Fibroblast of the aortic adventitia (primary cell): ENCODE measurements around the gene UNC5A. TPM values are rescaled to one million over a fixed set of nuclear protein-coding genes. Genes with fewer than 3 reads are reported as not detected.

Experiments
- DNase-seq: peaks from one replicate; pipeline ENCODE4 v3.0.0-alpha.2; 2010; ENCODE audit warnings: low read depth
- H3K4me3 ChIP-seq: 2 replicates; pipeline ENCODE4 v1.5.1; 2011; ENCODE audit warnings: low read depth, mild to moderate bottlenecking, control low read depth, low read length, moderate library complexity
- total RNA-seq: library from RNA; depleted of rRNA; stranded (reverse); fragments of >200 nt; gene quantifications from 2 replicates; pipeline ENCODE4 v1.2.3, GENCODE V29; 2012; ENCODE audit warnings: low replicate concordance
- TF ChIP-seq, protein P1 (sequence below): IDR thresholded peaks from 2 replicates; pipeline ENCODE4 v1.5.1; 2011; ENCODE audit warnings: mild to moderate bottlenecking, low read length, control low read depth, inconsistent platforms; ENCODE audit not compliant: insufficient read depth

UNC5A gene
- total RNA-seq, 1 donor: not detected

DNA sequence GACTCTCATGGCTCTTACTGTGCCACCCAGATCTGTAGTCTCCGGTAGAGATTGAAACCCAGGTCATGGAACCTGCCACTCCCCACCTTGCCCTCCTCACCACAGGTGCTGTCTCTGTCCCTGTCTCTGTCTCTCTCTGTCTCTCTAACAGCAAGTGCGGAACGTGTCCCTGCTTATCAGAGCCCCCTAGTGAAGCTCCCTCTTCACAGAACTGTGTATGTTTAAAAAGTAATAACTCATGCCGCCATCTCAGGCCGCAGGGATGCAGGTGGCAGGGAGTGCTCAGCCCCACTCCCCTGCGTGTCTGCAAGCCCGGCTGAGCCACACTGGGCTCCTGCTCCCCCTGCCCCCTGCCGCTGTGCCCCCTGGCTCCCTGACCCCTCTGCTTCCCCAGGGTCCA lies 43.8 kb downstream of the UNC5A start:
- DNase-seq: no peak
- no peak overlapping the region for H3K4me3 ChIP-seq
- TF ChIP-seq, protein P1, sequence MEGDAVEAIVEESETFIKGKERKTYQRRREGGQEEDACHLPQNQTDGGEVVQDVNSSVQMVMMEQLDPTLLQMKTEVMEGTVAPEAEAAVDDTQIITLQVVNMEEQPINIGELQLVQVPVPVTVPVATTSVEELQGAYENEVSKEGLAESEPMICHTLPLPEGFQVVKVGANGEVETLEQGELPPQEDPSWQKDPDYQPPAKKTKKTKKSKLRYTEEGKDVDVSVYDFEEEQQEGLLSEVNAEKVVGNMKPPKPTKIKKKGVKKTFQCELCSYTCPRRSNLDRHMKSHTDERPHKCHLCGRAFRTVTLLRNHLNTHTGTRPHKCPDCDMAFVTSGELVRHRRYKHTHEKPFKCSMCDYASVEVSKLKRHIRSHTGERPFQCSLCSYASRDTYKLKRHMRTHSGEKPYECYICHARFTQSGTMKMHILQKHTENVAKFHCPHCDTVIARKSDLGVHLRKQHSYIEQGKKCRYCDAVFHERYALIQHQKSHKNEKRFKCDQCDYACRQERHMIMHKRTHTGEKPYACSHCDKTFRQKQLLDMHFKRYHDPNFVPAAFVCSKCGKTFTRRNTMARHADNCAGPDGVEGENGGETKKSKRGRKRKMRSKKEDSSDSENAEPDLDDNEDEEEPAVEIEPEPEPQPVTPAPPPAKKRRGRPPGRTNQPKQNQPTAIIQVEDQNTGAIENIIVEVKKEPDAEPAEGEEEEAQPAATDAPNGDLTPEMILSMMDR: no peak

DNA sequence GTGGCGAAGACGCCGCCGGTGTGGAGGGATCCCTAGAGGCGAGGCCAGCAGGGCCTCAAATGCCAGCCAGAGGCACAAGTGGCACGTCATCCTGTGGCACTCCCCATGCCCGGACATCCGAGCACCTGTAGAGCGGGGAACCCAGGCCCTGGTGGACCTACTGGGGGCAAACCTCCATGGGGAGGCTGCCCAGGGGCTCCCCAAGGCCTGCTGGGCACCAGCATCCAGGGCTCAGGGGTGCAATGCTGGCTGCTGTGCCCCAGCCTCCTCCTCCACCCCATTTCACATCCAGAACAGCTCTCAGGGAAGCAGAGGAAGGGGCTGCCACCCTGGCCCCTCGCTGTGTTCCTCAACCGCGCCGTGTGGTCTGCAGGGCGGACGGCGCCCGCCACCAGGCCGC lies 45.2 kb downstream of the UNC5A start:
- H3K4me3 ChIP-seq: no peak overlapping the region
- TF ChIP-seq, protein P1: no peak
- DNase-seq: no peak

DNA sequence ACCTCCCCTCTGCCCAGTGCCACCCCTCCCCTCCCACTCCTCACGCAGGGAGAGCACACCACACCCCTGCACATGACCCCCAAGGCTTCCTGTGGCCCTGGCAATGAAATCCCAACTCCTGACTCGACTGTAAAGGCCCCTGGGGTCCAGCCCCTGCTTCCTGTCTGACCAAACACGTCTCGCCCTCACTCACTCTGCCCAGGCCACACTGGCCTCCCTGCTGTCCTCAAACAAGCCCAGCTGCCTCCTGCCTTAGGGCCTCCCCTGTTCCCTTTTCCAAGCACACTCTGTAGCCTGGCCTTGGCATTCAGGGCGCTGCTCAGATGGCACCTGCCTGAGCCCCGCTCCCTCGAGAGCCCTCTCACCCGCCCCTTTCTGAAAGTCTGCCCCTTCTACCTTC lies 46.4 kb downstream of the UNC5A start:
- no peak overlapping the region for H3K4me3 ChIP-seq
- TF ChIP-seq, protein P1: no peak
- DNase-seq: no peak

DNA sequence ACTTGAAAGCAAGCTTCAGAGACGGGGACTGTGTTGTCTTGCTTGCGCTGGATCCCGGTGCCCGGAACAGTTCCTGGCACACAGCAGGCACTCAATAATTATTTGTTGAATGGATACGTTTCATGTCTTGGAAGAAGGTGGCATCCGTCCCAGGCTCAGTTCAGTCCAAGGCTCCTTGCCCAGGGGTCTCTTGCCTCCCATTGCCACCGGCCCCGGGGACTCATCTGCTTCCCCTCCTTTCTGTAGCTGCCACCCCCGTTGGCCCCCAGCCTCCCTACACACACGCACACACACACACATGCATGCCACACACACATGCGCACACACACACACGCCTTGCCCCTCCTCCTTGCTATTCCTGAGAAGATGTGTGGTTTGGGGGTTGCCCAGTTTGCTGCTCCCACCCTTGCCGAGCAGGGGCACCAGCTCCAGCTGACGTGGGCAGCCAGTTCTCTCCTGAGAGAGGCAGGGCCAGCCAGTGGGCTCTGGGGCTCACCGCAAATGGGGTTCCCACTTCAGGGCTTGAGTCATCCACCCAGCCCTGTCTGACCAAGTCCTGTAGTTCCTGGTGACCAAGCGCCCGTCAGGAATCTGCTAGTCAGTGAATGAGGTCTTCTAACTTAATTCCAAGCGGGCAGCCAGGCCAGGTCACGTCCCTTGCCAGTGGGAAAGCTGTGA lies 47.0 kb downstream of the UNC5A start:
- H3K4me3 ChIP-seq: no peak overlapping the region
- TF ChIP-seq, protein P1: no peak
- DNase-seq: no peak

DNA sequence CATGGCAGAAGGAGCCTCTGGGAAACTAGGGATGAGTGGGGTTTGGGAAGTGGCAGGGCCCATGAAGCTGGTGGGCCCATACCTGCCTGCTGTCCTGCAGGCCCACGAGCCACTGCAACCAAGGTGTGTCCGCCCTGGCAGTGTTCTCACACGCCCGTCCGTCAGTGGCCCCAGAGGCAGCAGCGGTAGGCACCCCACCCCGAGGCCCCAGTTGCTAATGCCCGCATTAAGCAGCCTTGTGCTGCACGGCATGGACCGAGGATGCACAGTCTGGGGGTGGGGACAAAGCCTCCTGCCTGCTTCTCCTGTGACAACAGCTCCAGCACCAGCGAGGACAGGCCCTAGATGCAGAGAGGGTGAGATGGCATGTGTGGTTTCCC lies 47.5 kb downstream of the UNC5A start:
- DNase-seq: no peak
- no peak overlapping the region for H3K4me3 ChIP-seq
- TF ChIP-seq, protein P1: no peak

DNA sequence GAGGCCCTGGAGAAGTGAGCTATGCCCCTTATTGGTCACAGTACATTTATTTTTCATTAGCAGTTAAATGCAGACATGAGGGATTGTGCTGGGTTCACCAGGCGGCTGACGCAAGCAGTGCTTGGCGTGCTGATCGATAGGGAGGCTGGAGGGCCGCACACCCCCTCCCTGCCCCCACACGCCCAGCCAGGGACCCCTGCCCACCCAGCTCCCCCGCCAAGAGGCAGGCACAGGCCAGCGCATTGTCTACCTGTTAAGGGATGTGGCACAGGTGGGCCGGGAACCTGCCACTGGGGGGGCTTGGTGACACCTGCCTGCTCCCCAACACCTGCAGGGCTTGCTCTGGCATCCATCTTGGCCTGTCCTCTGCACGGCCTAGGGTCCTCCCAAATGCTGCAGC lies 49.6 kb downstream of the UNC5A start:
- TF ChIP-seq, protein P1: no peak
- DNase-seq: no peak
- no peak overlapping the region for H3K4me3 ChIP-seq

DNA sequence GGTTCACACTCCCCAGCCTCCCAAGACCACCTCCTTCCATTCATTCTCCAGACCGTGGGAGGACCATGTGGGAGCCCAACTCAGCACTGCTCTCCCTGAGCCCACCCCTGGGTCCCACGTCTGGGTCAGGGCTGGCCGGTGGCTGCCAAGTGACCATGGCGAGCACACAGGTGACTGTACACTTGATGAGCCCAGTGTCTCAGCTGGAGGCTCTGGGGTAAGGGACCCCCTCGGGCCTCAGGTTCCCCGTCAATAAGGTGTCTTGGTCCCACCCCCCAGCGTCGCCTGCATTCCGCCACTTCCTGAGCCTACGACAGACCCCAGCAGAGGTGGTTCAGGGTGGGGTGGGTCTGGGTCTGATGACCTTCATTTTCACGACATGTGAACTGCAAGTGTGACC lies 50.0 kb downstream of the UNC5A start:
- DNase-seq: no peak
- TF ChIP-seq, protein P1: no peak
- H3K4me3 ChIP-seq: no peak overlapping the region
